GM19463 (cell line): ENCODE measurements around the gene HJV.

Experiments
- ATAC-seq: cut with Tn5 transposase; IDR thresholded peaks from one replicate; pipeline ENCODE4 v1.9.1; 2021; ENCODE audit warnings: mild to moderate bottlenecking, moderate library complexity; ENCODE audit not compliant: unreplicated experiment

The HJV gene

DNA sequence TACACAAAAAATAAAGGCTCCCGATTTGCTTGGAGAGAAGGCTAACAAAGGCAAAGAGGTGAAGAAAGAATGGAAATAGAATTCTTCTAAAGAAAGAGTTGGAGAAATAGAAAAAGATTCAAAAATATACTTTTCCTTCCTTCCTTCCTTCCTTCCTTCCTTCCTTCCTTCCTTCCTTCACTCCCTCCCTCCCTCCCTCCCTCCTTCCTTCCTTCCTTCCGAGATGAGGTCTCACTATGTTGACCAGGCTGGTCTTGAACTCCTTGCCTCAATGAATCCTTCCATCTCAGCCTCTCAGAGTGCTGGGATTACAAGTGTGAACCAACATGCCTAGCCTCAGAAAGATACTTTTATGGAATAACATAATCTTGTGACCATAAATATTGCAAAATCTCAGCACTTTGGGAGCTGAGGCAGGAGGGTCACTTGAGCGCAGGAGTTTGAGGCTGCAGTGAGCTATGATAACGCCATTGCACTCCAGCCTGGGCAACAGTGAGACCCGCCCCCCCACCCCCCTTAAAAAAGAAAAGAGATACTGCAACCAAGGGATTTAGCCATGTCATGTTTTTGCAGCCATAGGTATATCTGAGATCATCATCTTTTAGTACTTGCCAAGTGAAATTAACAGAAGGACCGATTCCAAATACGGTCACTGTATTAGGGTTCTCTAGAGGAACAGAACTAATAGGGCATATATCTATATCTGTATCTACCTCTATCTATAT, 1.0 kb upstream of the HJV start:
- no peak for ATAC-seq

DNA sequence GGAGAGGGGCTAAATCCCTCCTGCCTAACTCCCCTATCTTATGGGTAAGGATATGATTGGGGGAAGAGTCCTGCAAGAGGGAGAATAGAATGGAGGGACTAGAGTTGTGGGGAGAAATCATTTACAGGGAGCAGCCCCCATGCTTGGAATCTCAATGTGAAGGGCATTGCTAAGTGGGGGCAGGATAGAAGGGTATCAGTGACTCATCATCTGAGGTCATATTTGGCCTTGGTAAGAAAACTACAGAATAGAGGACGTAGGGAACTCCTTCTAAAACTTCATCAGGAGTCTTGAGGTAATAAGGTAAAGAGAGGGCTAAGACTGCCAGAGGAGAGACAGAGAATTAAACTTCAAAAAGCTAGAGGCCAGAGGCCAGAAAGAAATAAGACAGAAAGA, 487 bp downstream of the HJV start:
- ATAC-seq: no peak

DNA sequence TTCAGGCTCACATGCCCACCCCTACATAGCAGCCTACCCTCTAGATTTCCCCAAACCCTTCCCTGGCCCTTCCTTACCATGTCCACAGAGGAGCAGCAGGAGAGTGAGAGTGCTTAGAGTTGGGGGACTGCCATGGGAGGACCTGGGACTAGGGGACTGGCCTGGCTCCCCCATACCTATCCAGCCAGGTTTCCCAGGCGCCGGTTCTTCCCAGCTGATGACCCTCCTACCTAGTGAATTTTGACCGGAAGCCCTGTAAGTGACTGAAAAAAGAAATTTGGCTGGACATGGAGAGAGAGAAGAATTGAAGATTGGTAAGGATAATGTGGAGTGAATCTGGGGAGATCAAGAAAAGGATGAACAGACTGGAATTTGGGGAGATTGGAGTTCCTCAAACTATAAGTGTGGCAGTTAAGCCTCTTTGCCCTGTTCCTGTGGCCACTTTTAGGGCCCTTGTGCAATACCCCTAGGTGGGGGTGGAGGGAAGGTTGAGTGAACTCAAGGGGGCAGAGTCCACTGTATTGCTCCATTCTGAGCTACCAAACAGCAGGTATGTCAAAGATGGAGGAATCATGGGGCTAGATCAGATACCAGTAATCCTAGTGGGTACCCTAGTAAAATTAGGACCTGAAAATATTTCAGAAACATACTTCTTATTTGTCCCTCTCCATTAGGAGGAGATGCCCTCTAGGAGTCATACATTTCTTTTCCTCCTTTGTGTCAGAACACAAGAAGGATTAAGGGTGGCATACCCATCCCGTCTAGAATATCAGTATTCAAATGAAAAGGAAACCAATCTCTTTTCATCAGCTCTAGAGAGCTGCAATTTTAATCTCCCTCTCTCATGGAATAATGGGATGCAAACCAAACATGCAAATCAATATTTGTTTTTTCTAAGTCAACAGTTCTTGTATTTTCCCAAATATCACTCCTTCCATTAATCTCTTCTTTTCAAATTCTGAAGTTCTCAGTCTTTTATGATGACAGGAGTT, 1.2 kb downstream of the HJV start:
- ATAC-seq: no peak

DNA sequence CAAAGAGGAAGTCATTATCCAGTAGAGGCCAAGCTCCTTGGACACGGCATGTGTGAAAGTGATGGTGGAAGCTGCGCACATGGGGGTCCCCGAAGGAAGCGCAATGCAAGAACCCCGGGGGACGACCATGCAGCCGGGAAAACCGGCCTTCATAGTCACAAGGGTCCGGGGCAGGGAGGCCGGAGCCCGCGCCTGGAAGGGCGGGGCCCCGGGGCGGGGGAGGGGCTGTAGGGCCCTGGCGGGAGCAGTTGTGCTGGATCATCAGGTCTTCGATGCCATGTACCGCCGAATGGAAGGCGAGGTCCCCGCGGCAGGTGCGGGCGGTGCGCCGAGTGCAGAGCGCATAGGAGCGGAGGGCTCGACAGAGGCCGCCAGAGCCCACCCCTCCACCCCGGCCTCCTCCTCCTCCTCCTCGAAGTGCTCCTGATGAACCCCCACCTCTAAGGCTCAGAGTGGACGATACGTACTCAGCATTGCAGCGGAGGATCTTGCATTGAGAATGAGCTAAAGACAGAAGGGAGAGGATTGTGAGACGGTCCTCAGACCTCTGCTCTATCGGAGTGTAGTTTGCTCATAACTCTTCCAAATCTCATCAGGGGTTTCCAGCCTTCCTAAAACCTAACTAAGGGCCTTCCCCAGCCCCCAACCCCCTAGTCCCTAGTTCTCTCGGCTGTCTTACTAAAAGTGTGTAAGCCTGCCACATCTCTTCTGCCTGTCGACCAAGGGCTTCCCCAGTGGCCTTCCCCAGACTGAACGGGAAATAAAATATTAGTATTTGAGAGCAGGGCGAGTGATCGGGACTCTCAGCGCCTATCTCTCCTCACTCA, 2.1 kb downstream of the HJV start:
- ATAC-seq: no peak

DNA sequence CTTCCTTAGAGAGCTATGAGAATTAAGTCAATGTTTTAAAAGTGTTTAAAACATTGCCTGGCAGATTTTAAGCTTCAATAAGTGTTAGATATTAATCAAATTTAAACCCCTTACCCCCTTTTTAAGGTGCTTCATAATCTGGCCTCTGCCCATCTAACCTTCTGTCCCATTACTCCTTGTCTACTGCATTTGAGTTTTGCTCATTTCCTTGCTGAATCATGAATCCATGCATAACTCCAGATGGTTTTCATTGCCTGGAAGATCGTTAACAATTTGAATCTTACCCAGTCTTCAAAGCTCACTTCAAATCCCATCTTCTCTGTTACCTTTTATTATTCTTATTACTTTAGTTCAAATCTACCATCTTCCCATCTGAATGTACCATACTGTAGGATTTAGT, 4.6 kb downstream of the HJV start:
- ATAC-seq: no peak

DNA sequence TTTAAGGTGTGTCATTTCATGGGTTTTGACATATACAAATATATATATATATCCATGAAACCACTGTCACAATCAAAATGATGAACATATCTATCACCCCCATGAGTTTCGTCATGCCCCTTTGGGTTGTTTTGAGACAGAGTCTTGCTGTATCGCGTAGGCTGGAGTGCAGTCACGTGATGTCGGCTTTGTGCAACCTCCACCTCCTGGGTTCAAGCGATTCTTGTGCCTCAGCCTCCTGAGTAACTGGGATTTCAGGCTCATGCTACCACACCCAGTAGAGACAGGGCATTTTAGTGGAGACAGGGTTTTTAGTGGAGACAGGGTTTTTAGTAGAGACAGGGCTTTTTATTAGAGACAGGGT, 8.0 kb downstream of the HJV start:
- no peak for ATAC-seq

DNA sequence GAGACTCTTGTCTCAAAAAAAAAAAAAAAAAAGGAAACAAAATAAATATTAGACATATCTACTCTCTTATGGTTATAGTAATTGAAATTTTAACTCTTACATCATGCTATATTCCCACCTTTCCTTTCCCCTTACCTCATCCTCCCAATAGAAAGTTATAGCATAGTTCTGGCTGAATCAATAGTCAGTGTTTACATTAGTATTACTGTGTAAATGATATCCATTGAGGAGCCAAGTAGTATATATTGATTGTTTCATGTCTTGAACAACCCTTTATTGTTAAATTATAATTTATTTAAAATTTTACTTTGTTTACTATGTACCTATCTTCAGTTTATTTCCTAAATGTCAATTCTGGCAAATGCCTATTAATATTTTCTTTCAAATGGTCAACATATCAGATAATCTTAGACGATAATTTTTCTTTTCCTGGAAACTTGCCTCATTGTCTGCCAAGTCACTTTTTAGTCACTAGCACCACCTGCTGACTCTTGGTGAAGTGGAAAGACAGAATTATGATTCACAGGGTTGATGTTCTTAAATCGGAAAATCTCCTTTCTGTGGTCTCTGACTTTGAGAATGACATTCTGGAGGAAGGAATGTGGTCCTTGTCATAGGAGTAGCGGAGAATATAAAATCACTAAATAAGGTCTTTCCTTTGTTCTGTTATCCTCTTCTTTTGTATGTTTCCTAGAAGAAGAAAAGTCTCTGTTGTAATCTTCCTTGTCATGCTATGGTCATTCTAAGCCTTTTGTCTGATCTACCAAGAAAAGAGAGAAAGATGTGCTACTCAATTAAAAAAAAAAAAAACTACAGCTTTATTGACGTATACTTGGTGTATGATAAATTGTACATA, 8.6 kb downstream of the HJV start:
- ATAC-seq: no peak

DNA sequence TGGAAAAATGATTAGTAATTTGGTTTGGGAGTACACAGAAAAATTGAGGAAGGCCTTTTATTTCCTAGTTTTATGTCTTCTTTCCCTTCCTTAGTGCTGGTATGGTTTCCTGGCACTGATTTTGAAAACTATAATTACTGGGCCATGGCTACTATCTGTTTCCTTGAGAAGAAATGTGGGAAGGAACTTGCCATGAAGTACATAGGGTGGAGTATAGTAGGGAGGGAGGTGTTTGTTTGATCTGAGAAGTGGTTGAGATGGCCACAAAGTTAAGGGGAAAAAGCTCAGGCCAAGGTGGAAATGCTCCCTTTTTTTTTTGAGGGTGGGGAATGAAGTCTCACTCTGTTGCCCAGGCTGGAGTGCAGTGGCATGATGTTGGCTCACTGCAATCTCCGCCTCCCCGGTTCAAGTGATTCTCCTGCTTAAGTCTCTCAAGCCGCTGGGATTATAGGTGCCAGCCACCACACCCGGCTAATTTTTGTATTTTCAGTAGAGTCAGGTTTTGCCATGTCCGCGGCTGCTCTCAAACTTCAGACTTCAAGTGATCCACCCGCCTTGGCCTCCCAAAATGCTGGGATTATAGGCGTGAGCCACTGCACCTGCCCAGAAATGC, 11.3 kb downstream of the HJV start:
- ATAC-seq: no peak

DNA sequence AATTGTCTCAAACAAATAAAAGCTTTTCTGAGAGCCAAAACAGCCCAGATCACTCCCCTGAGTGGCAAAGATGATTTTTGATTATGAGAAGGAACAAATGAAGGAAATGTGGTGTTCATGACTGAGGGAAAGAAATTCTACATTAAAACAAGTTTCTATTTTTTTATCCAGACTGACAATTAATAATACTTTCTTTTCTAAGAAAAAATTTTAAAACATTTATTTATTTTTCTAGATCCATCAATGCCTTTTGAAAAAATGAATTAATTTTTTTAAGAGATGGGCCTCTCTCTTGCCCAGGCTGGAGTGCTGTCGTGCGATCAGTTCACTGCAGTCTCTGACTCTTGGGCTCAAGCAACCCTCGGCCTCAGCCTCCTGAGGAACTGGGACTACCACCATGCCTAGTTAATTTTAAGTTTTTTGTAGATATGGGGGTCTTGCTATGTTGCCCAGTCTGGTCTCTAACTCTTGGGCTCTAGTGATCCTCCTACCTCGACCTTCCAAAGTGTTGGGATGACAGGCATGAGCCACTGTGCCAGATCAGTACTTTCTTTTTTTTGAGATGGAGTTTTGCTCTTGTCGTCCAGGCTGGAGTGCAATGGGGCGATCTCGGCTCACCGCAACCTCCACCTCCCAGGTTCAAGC, 13.9 kb downstream of the HJV start:
- no peak for ATAC-seq

DNA sequence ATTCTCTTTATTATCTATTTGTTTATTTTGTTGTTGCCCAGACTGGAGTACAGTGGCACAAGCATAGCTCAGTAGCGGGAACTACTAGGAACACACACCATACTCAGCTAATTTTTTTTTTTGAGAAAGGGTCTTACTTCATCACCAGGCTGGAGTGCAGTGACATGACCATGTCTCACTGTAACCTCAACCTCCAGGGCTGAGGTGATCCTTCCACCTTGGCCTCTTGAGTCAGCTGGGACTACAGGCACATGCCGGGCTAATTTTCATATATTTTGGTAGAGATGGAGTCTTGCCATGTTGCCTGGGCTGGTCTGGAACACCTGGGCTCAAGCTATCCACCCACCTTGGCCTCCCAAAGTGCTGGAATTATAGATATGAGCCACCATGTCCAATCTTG, 19.8 kb downstream of the HJV start:
- ATAC-seq: no peak

DNA sequence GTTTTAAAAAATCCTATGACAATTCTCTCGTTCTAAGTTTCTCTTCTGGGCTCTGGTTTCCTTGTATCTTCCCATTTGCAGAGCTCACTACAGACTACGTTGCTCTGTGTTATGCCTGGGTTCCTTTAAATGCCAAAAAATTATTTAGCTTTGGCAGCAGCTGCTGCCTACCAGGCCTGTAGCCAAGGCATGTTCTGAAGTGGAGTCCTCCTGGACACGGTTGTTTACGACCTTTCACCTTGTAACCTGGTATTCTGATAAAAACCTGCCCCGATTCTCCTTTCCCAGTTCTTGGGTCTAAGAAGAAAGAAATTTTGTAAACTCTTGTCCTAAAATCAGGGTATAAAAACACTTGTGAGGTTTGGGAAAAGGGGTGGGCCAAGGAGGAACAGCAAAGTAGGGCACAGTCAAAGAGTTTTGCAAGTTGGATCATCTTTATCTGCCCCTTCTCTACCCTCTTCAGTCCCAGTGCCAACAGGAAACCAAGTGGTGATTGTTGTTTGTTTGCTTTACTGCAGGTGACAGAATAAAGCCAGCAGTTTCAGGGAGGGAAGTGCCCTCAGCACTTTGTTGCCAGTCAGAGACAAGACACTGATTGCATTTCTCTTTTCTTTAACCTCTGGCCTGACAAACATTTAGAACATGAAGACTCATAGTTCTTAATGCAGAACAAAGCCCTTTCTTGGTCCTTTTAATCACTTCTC, 22.1 kb downstream of the HJV start:
- ATAC-seq: no peak

DNA sequence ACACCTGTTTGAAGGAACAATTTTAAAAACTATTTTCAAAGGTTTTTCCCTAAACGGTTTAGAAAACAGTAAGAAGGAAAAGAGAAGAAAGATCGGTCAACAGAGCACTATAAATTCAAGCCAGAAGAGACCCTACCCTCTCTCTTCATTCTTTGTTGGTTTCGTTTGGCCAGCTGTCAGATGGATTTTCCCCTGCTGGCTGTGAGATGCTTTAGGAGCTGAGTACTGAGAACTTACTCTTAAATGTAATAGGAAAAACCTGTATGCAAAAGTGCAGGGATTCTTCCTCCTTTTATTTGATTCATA, 23.9 kb downstream of the HJV start:
- no peak for ATAC-seq

DNA sequence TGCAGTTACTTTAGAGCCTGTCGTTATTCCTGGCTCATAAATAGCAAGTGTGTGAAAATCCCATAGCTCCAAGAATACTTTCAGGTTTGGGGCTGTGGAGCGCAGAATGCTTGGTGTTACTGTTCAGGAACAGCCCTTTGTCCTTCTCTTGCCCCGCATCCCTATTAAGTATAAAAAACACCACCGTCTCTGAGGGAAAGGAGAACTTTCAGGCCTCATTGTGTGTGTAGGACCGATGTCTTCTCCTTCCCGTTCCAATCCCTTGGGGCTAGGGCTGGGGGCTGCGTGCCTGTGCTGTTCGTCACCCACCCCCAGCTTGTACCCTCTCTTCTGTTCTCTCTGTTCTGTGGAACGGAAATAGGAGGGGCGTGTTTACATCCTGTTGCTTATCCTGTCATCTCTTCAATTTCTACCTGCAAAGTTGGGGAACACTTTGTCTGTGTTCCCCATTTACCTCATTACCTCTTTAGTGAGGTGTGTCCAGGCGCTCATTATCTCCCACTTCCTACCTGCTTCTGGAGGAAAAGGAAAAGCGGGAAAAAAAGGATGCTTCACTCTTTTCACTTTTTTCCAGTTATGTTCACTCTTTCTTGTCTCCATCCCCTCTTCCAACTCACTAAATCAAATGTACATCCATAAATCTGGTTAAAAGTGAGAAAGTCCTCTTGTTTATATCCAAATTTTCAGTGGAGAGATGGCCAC, 24.4 kb downstream of the HJV start:
- no peak for ATAC-seq

DNA sequence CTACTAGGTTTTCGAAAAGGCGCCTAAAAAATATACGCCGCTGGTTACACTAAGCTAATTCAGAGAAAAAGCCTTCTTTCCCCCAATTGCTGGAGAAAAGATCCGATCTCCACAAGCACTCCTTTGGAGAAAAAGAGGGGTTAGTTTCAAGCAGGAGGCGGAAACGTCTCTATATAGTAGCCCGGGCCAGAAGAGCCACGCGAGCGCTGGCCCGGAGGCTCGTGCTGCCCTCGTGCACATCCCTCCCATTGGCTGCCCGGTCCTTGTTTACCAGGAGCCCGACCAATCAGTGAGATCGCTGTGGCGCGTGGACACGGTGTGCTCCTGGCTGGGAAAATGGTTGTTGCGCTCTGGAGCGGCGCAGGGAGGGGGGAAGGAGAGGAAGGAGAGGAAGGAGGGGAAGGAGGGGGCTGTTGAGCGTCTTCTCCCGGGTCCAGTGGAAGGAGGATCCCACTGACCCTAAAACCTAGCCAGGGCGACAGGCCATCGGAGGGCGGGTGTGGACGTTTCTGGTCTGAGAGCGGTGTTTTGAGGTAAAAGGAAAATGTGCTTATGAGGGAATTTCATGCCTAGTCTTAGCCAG, 25.0 kb downstream of the HJV start, which contains the start of gene TXNIP:
Gene TXNIP, minus strand, starts transcription at position 147 of the 583 bp plus-strand sequence. CDS start 313 bp downstream, outside the sequence.
- ATAC-seq: peak; percentile 97

DNA sequence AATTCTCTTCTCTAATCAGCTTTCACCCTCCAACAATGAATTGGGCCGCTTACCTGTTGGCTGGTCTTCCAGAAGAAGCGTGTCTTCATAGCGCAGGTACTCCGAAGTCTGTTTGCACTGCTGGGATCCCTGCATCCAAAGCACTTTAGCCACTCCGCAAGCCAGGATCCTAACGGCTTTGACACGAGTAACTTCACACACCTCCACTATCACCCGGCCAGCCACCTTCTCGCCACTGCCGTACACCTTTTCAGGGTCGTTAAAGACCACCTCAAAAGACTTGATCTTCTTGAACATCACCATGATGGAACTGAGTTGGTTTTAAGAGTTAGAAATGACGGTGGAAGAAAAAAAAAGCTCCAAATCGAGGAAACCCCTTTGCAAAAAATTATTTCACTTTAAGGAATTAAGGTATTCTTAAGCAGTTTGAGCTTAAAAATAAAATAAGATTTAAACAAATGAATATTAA, 25.5 kb downstream of the HJV start:
- ATAC-seq: no peak

DNA sequence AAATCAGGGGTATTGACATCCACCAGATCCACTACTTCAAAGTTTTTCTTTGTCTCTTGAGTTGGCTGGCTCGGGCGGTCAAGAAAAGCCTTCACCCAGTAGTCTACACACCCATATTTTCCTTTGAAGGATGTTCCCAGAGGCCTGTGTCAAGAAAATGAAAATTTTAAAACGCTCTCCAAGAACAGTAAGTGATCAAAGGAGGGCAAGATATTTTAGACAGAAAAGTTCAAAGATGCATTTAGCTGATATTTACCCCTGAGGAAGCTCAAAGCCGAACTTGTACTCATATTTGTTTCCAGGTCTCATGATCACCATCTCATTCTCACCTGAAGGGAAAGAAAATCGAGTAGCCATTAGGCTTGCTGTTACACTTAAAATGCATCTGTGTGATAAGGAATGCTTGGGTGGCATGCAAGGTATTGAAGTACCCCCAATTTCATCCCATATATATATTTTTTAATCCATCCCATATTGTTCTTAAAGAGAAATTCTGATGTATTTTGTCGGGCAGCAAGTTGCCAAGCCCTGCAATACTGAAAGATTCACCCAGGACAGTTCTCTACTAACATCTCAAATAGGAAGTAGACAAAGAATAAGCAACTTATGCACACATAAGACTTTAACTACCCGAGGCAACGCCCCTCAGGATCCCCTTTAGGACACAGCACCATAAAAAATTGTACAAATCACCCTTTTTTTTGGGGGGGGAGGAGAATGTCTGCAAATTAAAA, 26.2 kb downstream of the HJV start:
- ATAC-seq: no peak
